ENCODE data around the gene ALG1L2.
"Not testable (repeated sequence)": the region's sequence is repeated elsewhere in the genome, so short reads cannot be mapped to it uniquely, and the experiment has no call there.

Gene ALG1L2

DNA sequence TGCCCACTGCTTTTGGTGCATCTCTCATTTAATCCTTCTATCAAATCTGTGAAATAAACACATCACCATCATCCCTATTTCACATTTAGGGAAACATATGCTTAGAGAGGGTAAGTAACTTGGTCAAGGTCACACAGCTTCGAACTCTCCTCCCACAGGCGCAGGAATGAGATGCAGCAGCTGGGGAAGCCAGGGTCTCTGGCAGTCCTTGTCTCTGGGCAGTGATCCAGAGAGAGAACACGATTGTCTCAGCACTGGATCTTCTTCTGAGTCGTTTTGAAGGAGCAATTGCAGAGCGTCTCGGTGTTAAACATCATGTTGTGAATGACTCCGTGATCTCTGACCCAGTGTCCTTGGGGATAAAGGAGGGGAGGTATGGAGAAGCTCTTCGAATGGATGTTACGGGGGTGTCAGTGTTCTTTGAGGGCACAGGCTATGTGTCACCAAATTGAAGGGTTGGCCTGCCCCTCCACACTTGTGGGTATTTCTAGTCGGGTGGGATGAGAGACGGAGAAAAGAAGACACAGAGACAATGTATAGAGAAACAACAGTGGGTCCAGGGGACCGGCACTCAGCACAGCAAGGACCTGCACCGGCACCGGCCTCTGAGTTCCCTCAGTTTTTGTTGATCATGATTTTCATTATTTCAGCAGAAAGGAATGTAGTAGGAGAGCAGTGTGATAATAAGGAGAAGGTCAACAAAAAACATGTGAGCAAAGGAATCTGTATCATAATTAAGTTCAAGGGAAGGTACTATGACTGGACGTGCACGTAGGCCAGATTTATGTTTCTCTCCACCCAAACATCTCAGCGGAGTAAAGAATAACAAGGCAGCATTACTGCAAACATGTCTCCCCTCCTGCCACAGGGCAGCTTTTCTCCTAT lies 41.5 kb downstream of the ALG1L2 start:
- DNase-seq (ENCODE audit: low read depth in 2 of 2), result not testable (repeated sequence)

DNA sequence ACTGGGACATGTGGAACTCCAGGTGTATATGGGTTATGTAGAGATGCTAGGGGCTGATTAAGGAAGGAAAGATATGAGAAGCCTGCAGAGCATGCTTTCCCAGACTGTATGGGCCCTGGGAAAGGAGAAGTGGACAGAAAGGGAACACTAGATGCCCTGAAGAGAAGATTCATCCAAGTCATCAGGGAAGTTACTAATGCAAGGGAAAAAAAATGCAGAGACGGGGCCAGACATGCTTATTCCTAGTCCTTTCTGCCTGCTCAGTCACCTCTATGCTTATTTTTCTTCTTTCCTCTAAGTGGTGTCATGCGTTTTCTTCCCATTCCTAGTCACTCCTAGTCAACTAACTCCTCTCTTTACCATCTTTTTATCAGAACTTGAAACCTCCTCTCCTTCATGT lies 43.8 kb downstream of the ALG1L2 start:
- not testable (repeated sequence) for DNase-seq (ENCODE audit: low read depth in 2 of 2)

DNA sequence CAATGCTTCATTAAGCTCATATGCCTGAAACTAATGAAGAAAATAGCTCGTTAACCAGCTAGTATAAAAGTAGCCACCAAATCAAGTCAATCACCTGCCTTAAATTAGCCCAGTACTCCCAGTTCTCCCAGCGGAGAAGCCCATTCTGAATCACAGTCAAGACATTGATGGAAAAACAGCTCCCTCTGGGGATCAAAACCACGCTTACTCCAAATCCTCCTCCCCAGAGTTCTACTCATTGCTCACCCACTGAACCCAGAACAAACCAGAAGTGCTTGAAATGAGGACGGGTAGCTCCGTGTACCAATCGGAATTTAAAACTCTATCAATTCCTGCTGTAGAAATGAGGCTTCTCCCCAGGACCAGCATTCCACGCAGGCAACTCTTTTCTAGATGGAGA lies 54.7 kb downstream of the ALG1L2 start:
- DNase-seq (ENCODE audit: low read depth in 2 of 2), result not testable (repeated sequence)

DNA sequence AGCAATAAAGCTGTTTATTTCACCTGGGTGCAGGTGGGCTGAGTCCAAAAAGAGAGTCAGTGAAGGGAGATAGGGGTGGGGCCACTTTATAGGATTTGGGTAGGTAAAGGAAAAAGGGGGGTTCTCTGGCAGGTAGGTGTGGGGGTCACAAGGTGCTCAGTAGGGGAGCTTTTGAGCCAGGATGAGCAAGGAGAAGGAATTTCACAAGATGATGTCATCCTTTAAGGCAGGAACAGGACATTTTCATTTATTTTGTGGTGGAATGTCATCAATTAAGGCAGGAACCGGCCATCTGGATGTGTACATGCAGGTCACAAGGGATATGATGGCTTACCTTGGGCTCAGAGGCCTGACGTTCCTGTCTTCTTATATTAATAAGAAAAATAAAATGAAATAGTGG lies 56.1 kb downstream of the ALG1L2 start:
- DNase-seq (ENCODE audit: low read depth in 2 of 2), result not testable (repeated sequence)

DNA sequence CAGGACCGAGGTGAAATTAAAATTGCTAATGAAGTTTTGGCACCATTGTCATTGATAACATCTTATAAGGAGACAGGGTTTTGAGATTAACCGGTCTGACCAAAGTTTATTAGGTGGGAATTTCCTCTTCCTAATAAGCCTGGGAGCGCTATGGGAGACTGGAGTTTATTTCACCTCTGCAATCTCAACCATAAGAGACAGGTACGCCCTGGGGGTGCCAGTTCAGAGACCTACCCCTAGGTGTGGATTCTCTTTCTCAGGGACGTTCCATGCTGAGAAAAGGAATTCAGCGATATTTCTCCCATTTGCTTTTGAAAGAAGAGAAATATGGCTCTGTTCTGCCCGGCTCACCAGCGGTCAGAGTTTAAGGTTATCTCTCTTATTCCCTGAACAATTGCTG lies 57.4 kb downstream of the ALG1L2 start:
- not testable (repeated sequence) for DNase-seq (ENCODE audit: low read depth in 2 of 2)

DNA sequence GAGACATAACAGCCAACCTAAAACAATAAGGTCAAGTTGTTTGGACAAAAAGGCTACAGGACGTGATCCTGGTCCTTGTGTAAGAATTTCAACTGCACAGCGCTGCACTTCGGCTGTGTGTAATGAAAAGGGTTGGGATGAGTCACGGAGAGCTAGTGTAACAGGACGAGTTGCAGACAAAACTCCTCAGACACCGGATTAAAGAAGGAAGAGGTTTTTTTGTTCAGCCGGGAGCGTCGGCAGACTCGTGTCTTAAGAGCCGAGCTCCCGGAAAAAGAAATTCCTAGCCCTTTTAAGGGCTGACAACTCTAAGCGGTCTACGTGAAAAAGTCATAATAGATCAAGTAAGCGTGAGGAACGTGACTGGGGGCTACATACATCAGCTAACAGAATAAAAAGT lies 59.1 kb downstream of the ALG1L2 start:
- not testable (repeated sequence) for DNase-seq (ENCODE audit: low read depth in 2 of 2)

DNA sequence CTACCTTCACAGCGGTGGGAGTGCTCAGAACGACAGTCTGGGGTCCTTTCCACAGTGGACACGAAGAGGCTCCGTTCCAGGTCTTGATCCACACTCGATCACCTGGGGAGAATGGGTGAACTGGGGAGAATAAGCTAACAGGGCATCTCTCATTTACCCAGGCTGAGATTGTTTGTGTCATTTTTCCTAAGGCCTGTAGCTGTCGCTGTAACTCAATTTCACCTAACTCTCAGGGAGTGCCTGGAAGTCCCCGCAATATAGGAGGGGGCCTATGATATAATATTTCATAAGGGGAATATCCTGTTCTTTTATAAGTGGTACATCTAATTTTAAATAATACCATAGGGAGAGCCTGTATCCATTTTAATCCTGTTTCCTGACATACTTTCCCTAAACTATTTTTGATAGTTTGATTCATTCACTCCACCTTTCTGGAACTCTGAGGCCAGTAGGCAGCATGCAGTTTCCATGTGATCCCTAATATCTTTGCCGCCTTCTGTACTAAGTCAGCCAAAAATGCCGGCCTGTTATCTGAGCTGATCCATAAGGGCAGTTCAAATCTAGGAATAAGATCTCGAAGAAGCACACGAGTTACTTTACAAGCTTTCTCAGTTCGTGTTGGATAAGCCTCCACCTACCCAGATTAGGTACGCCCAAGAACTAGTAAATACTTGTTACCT lies 62.2 kb downstream of the ALG1L2 start:
- not testable (repeated sequence) for DNase-seq (ENCODE audit: low read depth in 2 of 2)

DNA sequence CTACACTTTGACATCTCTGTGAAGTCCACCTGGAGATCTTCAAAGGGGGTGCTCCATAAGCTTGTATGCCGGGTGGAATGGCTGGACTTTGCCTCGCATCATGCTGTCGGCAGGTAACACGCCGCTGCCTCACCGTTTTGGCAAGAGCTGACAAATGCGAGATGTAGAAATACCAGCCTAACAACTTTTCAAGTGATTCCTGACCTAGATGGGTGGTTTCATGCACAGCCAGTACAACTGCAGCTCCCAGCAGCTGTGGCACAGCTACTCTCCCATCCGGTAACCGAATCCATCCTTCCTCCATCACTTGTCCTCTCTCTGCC lies 62.7 kb downstream of the ALG1L2 start:
- DNase-seq (ENCODE audit: low read depth in 2 of 2), result not testable (repeated sequence)

DNA sequence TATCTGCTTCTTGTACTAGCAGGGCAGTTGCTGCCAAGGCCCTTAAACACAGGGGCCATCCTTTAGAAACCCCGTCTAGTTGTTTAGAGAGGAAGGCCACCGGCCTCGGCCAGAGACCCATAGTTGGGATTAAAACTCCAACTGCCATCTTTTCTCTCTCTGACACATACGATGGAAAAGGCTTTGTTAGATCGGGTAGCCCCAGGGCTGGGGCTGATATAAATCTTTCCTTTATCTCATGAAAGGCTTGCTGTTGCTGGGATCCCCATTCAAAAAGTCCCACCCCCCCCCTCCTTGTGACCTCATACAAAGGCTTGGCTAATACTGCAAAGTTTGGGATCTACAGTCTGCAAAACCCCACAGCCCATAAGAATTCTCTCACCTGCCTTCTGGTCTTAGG lies 63.8 kb downstream of the ALG1L2 start:
- not testable (repeated sequence) for DNase-seq (ENCODE audit: low read depth in 2 of 2)

DNA sequence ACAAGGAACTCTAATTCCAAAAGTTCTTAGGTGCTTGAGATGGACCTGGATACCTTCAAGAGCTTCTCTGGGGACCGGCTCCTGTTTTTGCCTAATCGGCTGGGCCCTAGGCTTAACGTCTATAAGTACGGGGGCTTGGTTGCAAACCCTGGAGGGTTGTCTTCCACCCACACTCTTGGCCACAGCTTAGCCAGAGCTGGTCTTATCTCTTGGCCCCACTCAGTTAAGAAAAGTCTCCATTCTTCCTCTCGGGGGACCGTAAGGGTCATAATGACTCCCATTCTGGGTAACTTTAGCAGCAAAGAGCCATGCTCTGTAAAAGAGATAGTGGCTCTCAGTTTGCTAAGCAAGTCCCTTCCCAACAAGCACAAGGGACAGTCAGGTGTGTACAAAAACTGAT lies 64.8 kb downstream of the ALG1L2 start:
- DNase-seq (ENCODE audit: low read depth in 2 of 2), result not testable (repeated sequence)

All from stimulated activated CD4-positive, alpha-beta T cell treated with anti-CD3 and anti-CD28 coated beads, Interleukin-1b, Interleukin-23, amount 100 ng/mL, for 4 hours (primary cell).